GM12878 (cell line): ENCODE data around the gene F11.

ENCODE experiments used
- CTCF ChIP-seq, 3 experiments: IDR thresholded peaks in 2 of 3; conservative IDR thresholded peaks in 1 of 3; 2 replicates each; pipeline ENCODE4 v1.5.1; 2011; ENCODE audit warnings: low read depth in 3 of 3, low read length in 3 of 3, mild to moderate bottlenecking in 3 of 3, control low read depth in 2 of 3, moderate library complexity in 2 of 3, inconsistent platforms in 1 of 3, mixed read lengths in 1 of 3; ENCODE audit not compliant: control insufficient read depth in 2 of 3, insufficient read depth in 1 of 3; ENCODE audit errors: extremely low read depth in 1 of 3
- EGR1 ChIP-seq, 2 experiments: IDR thresholded peaks; 1 replicate in 1 of 2; 2 replicates in 1 of 2; pipeline ENCODE4 v1.6.1; 2011 to 2012; ENCODE audit warnings: low read depth in 2 of 2, low read length in 2 of 2, borderline replicate concordance in 1 of 2, mild to moderate bottlenecking in 1 of 2, moderate library complexity in 1 of 2
- EP300 ChIP-seq, 2 experiments: fragments of 150-350 bp in 1 of 2; IDR thresholded peaks; 2 replicates each; pipeline ENCODE4 v1.6.1; 2011 to 2012; ENCODE audit warnings: low read depth in 2 of 2, low read length in 2 of 2, borderline replicate concordance in 1 of 2, improper control_type of control experiment in 1 of 2, inconsistent platforms in 1 of 2; ENCODE audit not compliant: control insufficient read depth in 1 of 2
- HDAC6 ChIP-seq: fragments of 200-600 bp; sonication (generic); IDR thresholded peaks from one replicate; pipeline ENCODE4 v1.8.0; 2017; ENCODE audit warnings: antibody characterized with exemption; ENCODE audit not compliant: unreplicated experiment
- NR2C2 ChIP-seq: IDR thresholded peaks from 2 replicates; pipeline ENCODE4 v1.6.1; 2011; ENCODE audit warnings: borderline replicate concordance, low read depth; ENCODE audit not compliant: control insufficient read depth, insufficient read length
- POLR2A ChIP-seq: IDR thresholded peaks from 2 replicates; pipeline ENCODE4 v1.6.1; 2011; ENCODE audit warnings: low read depth, mild to moderate bottlenecking, low read length
- RCOR1 ChIP-seq: conservative IDR thresholded peaks from 2 replicates; pipeline ENCODE4 v1.6.1; 2012; ENCODE audit warnings: low read depth, low read length, improper control_type of control experiment
- SIN3A ChIP-seq: IDR thresholded peaks from 2 replicates; pipeline ENCODE4 v1.6.1; 2012; ENCODE audit warnings: low read depth, low read length, improper control_type of control experiment
- SIX5 ChIP-seq: IDR thresholded peaks from 2 replicates; pipeline ENCODE4 v1.6.1; 2011; ENCODE audit warnings: mild to moderate bottlenecking, low read depth, low read length, moderate library complexity; ENCODE audit not compliant: severe bottlenecking
- SREBF2 ChIP-seq: IDR thresholded peaks from 2 replicates; pipeline ENCODE4 v1.6.1; 2012; ENCODE audit warnings: mild to moderate bottlenecking, low read length
- USF2 ChIP-seq: IDR thresholded peaks from 2 replicates; pipeline ENCODE4 v1.6.1; 2011; ENCODE audit warnings: low read depth, low read length, improper control_type of control experiment, borderline replicate concordance

GRCh38 chr4:186318481-186318880 lies 52.5 kb downstream of the F11 start:
- TF ChIP-seq CTCF (IDR thresholded peaks at IDR 0.05 in 2 of 3, conservative IDR thresholded peaks at IDR 0.05 in 1 of 3; ENCODE audit: control insufficient read depth in 2 of 3, extremely low read depth in 1 of 3, insufficient read depth in 1 of 3, low read depth in 3 of 3, low read length in 3 of 3) (no peak), SIN3A (no peak), USF2 (no peak), POLR2A (no peak), HDAC6 (no peak), NR2C2 (no peak), RCOR1 (no peak), EP300 (IDR thresholded peaks at IDR 0.05; ENCODE audit: borderline replicate concordance in 1 of 2, control insufficient read depth in 1 of 2, low read depth in 2 of 2, low read length in 2 of 2) (no peak), EGR1 (IDR thresholded peaks at IDR 0.05; ENCODE audit: borderline replicate concordance in 1 of 2, low read depth in 2 of 2, low read length in 2 of 2) (no peak), SIX5 (no peak), SREBF2 (no peak)
